ACHN (cell line): ENCODE data around the gene WRAP53.

ENCODE experiments used
- DNase-seq: peaks from one replicate; pipeline ENCODE4 v3.0.0-alpha.2; 2015
- in situ Hi-C: cut with HindIII; loops from 2 replicates; pipeline ENCODE4 v1.10.0; 2017; ENCODE audit warnings: low sequenced_read_pairs, low pct_ligation_motif_present, low pct_unique_long_range_greater_than_20kb

WRAP53 gene

DNA sequence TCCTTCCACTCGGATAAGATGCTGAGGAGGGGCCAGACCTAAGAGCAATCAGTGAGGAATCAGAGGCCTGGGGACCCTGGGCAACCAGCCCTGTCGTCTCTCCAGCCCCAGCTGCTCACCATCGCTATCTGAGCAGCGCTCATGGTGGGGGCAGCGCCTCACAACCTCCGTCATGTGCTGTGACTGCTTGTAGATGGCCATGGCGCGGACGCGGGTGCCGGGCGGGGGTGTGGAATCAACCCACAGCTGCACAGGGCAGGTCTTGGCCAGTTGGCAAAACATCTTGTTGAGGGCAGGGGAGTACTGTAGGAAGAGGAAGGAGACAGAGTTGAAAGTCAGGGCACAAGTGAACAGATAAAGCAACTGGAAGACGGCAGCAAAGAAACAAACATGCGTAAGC is 13.3 kb upstream of the WRAP53 start:
- in situ Hi-C loops = no loop called here
- DNase-seq = no peak

DNA sequence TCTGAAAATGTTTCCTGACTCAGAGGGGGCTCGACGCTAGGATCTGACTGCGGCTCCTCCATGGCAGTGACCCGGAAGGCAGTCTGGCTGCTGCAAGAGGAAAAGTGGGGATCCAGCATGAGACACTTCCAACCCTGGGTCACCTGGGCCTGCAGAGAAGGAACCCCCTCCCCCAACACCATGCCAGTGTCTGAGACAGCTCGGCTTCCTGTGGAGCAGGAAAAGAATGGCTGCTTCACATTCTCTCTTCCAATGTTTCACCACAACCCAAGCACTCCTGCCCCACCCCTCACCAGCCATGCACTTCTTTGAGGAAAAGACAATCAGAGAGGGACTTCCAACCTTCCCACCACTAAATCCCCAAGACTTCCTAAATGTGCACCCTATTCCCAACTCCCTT is 11.7 kb upstream of the WRAP53 start:
- in situ Hi-C loops = no loop called here
- no peak for DNase-seq

DNA sequence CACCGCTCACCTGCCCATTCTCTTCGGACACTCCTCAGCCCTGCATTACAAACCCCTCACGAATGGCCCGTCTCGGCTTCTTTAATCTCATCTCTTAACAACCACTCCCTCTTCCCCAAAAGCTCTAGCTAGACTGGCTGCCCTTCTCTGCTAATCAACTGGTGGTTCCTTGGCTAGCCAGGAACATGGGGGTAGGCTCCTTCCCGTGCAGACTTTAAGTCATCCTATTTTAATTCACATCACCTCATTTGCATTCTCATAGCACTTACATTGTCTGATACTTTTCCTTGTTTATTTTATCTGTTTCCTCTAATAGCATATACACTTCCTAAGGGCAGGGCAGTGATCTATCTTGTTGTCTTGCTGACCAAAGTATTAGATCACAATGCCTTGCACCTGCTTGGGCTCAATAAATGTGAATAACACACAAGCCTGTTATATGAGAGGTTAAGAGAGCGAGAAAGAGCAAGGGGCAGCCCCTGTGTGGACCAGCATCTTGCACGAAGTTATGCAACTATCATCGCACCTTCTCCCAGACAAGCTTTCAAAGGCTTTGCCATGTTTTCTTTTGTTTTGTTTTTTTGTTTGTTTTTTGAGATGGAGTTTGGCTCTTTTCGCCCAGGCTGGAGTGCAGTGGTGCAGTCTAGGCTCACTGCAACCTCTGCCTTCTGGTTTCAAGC is 10.7 kb upstream of the WRAP53 start:
- DNase-seq = no peak
- in situ Hi-C loops = no loop called here

DNA sequence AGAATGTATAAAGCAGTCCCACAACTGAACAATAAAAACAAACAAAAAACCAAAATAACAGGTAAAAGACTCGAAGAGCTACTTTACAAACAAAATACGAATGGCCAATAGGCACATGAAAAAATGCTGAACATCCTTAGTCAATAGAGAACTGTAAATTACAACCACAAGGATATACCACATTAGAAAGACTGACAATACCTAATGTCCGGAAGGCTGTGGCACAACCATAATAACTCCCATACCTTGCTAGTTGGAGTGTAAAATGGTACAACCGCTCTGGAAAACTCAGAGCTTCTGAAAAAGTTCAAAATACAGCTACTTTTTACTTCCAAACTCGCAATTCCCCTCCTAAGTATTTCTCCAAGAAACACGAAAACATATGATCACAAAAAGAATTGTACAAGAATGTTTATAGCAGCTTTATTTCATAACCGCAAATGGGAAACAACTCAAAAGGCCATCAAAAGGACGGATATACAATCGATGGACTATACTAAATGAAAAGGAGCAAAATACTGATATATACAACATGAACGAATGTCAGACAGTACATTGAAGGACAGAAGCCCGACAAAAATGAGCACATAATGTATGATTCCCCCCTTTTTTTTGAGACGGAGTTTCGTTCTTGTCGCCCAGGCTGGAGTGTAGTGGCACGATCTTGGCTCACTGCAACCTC is 3.3 kb upstream of the WRAP53 start:
- peak; percentile 4 for DNase-seq
- in situ Hi-C loops = no loop called here

DNA sequence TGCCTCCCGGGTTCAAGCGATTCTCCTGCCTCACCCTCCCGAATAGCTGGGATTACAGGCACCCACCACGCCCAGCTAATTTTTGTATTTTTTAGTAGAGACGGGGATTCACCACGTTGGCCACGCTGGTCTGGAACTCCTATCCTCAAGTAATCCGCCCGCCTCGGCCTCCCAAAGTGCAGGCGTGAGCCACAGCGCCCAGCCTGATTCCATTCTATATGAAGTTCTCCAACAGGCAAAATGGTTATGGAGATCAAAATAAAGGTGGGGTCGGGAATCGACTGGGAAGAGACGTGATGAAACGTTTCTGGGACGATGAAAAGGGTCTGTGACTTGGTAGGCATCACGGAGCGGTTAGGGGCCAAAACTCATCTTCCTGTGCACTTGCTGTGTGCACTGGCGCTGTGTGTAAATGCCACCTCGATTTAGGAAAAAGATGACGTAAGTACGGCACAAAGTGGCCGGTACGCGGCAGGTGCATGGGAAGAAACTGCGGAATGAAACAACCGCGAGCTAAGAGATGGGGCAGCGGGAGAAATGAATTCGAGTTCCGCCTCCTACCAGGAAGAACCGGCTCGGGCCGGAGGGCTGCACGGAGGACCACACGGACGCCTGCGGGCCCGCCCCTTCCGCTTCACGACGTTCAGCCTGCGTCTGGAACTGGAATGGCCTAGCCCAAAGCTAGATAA is 2.6 kb upstream of the WRAP53 start:
- in situ Hi-C loops = no loop called here
- peak; percentile 97 for DNase-seq

DNA sequence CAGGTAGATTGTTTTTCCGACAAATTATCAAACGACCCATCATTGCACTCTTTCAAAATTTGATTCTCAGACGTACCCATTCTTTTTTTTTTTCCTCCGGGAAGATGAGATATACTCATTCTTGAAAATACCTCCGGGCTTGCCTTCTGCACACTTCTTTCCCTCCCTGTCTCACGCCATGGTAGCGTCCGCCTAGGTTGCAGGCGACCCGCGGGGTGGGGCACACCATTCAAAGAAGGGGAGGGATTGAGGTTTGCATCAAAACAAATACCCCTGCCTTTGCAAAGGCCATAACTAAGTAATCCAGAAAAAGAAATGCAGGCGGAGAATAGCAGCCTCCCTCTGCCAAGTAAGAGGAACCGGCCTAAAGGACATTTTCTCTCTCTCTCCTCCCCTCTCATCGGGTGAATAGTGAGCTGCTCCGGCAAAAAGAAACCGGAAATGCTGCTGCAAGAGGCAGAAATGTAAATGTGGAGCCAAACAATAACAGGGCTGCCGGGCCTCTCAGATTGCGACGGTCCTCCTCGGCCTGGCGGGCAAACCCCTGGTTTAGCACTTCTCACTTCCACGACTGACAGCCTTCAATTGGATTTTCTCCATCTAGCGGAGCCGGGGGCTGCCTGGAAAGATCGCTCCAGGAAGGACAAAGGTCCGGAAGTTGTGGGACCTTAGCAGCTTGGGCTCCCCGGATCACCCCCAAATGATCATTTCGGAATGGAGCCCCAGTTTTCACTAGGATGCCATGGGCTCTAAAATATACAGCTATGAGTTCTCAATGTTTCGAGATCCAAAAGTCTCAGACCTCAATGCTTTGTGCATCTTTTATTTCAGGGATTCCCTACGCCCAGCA is 1.8 kb upstream of the WRAP53 start:
- in situ Hi-C loops = no loop called here
- DNase-seq = peak; percentile 85

DNA sequence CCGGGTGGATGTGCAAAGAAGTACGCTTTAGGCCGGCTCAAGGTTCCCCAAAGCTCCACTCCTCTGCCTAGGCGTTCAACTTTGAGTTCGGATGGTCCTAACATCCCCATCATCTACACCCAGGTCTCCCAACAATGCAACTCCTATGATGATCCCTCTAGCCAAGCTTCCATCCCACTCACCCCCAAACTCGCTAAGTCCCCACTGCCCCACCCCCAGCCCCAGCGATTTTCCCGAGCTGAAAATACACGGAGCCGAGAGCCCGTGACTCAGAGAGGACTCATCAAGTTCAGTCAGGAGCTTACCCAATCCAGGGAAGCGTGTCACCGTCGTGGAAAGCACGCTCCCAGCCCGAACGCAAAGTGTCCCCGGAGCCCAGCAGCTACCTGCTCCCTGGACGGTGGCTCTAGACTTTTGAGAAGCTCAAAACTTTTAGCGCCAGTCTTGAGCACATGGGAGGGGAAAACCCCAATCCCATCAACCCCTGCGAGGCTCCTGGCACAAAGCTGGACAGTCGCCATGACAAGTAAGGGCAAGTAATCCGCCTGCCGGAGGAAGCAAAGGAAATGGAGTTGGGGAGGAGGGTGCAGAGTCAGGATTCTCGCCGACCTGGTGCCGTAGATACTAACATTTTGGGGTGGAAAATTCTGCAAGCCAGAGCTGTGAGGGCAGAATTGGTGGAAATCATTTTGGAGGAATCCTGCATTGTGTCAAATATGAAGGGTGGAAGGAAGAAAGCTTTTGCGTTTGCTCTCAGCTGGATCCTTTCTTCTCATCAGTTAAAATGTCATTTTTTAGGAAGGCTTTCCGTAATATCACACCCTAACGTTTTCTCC is 987 bp upstream of the WRAP53 start, which contains the start of gene TP53:
TSS of gene TP53 (minus strand) at position 419 of the 836 bp plus-strand sequence. CDS start 10,896 bp downstream, outside the sequence.
- DNase-seq = peak; percentile 93
- in situ Hi-C loops = no loop called here

DNA sequence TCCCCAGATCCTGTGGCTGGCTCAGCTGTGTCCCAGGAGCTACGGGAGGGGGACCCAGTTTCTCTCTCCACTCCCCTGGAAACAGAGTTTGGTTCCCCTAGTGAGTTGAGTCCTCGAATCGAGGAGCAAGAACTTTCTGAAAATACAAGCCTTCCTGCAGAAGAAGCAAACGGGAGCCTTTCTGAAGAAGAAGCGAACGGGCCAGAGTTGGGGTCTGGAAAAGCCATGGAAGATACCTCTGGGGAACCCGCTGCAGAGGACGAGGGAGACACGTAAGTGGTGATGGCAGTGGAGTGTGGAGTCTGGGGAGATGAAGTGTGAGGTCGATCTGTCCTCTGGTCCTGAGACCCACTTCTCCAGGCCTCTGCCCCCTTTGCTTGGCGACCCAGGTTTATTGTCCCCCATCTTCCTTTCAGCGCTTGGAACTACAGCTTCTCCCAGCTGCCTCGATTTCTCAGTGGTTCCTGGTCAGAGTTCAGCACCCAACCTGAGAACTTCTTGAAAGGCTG is 585 bp downstream of the WRAP53 start:
- no peak for DNase-seq
- in situ Hi-C loops = no loop called here

DNA sequence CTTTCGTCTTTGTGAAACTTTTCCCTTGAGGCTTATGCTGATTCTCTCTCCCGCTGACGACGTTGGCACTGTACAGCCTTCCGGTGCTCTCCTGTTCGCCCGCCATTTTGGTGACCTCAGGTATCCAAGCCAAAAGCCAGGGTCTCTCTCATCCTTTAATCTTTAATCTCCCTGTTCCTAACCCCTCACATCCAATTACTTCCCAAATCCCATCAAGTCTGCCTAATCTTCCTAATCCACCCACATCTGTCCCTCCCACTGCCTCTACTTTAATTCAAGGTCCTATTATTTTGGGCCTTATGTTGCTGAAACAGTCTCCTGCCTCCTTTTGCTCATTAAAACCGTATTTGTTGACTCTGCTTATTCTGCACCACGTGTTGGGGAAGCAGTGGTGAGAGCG is 7.3 kb downstream of the WRAP53 start:
- no peak for DNase-seq
- in situ Hi-C loops = no loop called here

DNA sequence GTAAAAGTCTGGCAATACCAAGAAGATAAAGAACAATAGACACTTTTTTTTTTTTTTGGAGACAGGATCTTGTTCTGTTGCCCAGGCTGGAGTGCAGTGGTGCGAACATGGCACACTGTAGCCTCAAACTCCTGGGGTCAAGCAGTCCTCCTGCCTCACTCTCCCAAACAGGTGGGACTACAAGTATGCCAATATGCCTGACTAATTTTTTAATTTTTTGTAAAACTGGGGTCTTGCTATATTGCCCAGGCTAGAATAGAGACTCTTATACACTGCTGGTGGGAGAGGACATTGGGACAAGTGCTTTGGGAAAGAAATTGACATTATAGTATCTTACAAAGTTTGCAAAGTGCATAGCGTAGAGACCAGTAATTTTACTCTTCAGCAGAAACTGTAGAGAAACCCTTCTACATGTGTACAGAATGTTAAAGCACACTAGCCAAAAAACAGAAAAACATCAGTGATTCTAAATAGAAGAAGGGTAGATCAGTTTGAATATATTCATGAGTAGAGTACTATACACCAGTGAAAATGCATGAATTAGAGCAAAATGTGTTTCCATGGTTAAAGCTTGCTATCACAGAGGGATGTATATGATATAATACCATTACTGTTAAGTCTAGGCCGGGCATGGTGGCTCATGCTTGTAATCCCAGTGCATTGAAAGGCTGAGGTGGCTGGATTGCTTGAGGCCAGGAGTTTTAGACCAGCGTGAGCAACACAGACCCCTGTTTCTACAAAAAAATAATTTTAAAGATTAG is 9.7 kb downstream of the WRAP53 start:
- in situ Hi-C loops = no loop called here
- no peak for DNase-seq

DNA sequence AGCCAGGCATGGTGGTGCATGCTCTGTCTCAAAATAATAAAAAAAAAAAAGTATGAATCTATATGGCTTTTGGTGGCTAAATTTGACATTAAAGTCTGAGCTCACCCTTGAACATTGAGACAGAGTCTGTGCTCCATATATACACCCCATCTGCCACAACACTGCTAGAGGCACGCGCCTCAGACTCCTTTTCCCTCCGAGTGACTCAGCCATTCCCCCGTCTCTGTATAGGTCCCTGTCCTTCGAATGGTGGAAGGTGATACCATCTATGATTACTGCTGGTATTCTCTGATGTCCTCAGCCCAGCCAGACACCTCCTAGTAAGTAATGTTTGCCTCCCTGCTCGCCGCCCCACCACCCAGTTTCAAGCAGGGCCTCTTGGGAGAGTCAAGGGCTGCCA is 12.2 kb downstream of the WRAP53 start:
- in situ Hi-C loops = no loop called here
- DNase-seq = no peak

DNA sequence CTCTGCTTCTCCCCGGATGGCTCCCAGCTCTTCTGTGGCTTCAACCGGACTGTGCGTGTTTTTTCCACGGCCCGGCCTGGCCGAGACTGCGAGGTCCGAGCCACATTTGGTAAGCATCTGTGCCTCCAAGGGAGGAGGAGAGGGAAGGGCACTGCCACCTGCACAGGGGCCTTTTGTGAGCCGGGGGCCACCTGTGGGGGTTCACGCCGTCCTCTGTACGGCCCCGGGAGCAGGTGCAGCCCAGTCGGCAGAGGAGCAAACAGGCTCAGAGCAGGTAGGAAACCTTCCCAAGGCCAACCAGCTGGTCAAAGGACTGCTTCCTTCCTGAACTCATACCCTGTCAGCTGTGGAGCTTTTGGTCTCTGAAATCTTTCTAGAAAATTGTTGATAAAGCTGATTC is 13.4 kb downstream of the WRAP53 start:
- no peak for DNase-seq
- in situ Hi-C loops = no loop called here

DNA sequence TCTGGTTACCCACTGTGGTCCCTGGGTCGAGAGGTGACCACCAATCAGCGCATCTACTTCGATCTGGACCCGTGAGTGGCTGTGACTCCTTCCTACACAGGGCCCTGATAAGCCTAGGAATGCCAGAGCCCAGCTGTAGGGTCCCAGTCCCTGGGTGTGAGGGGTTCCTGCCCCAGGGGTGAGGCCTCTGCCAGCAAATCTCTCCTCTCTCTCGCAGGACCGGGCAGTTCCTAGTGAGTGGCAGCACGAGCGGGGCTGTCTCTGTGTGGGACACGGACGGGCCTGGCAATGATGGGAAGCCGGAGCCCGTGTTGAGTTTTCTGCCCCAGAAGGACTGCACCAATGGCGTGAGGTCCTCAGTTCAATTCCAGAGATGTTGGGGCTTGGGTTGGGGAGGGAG is 14.5 kb downstream of the WRAP53 start:
- no peak for DNase-seq
- in situ Hi-C loops = no loop called here

DNA sequence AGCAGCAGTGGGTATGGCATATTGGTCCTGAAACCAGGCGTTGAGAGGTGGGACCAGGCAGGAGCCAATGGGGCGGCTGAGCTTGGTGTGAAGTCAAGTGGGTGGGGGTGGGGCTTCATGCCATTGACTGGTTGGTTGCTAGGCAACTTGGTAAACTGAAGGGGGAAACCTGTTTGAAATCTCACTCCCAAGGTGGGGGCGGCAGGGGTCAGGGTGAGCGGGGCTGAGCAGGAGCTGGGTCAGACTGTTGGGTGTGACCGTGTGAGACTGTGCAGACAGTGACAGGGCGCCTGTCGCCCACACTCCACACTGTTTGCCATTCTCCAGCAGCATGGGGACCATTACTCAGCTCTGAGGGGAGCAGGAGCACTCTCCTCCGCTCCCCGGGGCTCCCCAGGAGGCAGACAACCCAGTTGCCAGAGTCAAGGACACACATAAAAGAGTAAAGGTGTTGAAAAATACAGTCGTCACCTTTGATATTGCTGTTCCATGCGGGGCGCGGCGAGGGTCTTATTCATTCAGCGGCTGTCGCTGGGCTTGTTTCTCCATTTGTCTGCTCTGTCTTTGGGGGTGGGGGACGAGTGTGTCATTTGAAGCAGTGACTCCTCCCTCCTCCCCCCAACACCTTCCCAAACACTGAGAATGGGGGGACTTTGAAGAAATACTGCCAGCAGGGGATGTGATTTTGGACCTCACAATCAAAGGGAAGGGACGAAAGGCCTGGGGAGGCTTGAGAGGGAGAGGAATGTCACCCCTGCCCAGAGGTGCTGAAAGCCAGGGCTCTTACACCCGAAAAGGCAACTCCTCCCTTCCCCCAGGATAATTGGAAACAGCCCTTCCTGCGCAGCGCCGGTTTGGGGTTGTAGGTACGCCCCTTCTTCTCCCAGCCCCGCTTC is 15.6 kb downstream of the WRAP53 start:
- peak; percentile 33 for DNase-seq
- in situ Hi-C loops = no loop called here

DNA sequence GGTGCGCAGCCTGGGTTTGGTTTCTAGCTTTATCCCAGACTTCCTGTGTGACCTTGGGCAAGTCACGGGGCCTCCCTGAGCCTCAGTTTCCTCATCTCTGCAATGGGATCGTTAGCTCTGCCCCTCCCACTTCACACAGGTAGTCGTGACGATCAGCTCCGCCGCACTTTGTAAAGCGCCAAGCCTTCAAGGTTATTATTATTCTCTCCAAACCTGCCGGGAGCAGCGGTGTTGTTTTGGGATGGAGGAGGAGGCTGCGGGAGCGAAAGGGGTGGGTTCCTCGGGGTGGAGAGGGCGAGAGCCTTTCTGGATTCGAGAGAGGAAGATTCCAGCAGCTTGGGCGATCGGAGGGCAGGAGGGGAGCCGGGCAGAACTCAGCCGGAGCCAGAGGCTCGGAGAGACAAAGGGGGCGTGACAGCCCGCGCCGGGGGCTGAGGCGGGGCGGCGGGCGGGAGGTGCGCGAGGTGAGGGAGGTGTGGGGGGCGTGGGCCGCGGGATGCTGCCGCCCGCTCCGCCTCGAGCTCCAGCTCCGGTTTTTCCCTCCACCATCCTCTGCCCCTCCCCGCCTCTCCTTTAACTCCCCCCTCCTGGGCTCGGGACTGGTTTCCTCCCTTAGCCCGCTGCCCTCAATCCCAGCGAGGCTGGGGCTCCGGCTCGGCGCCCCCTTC is 16.5 kb downstream of the WRAP53 start, which contains the start of gene EFNB3:
TSS of gene EFNB3 (plus strand) at position 602 of the 668 bp plus-strand sequence. CDS start 397 bp downstream, outside the sequence.
- DNase-seq = peak; percentile 65

More for the DNA sequence above, 16.5 kb downstream of the WRAP53 start, which contains the start of gene EFNB3:
- in situ Hi-C loops = no loop called here
